Measurements from ENCODE around the gene HERC3. TPM values are rescaled to one million over a fixed set of nuclear protein-coding genes. Genes with fewer than 3 reads are reported as not detected.

The HERC3 gene
- total and polyA plus RNA-seq, 2 of the 13 experiments (the other 11 are each of a cell fraction or from before 2014, with no cell fraction given) = 3.8 to 6.2 TPM

- TF ChIP-seq ZNF598 (CRISPR knock-in tag; IDR thresholded peaks at IDR 0.05; ENCODE audit: borderline replicate concordance) = 0 out of 2 replicates have a peak, but pooled peaks have one; percentile 14
- TF ChIP-seq MNT (IDR thresholded peaks at IDR 0.05) = peak; percentile 53
- TF ChIP-seq MXD4 (CRISPR knock-in tag; IDR thresholded peaks at IDR 0.05) = peak; percentile 93
- TF ChIP-seq ARNTL (CRISPR knock-in tag; IDR thresholded peaks at IDR 0.05) = peak; percentile 99
Measured at GRCh38 chr4:88592600-88593448, 544 bp downstream of the HERC3 start (continued).

GRCh38 chr4:88597970-88598660, 5.8 kb downstream of the HERC3 start:
- no peak for FAIRE-seq
- in situ Hi-C loops (cut with HindIII; ENCODE audit: extremely low pct_ligation_motif_present, low pct_unique_long_range_greater_than_20kb) = no loop called here
- POLR2A ChIA-PET = no interaction called here

More at GRCh38 chr4:88597970-88598660, 5.8 kb downstream of the HERC3 start:
- H4K20me1 ChIP-seq (ENCODE audit: insufficient read depth, low read length) = no peaks in the 10 kb centered on the region
- DNase-seq (ENCODE audit: low spot score) = no peak
- 98% methylated on average over 3 of the region's 3 CpGs for WGBS (ENCODE audit: low lambda C conversion rate)
- no peaks in the 10 kb centered on the region for H3K27me3 ChIP-seq (ENCODE audit: control insufficient read depth in 1 of 2, insufficient read depth in 2 of 2, low read length in 2 of 2)
- TF ChIP-seq CREBL2 (CRISPR knock-in tag; IDR thresholded peaks at IDR 0.05; ENCODE audit: borderline replicate concordance) = no peak
- no peak for TF ChIP-seq ATAD3A (CRISPR knock-in tag; IDR thresholded peaks at IDR 0.05)
- no peak for TF ChIP-seq ZNF772 (CRISPR knock-in tag; IDR thresholded peaks at IDR 0.05)
- TF ChIP-seq ZBTB3 (CRISPR knock-in tag; IDR thresholded peaks at IDR 0.05; ENCODE audit: borderline replicate concordance, low read depth) = no peak
- no peak for TF ChIP-seq ZNF724P (CRISPR knock-in tag; IDR thresholded peaks at IDR 0.05; ENCODE audit: borderline replicate concordance)
- H2AFZ ChIP-seq (ENCODE audit: low read length) = no peak overlapping the region
- CTCF ChIA-PET (ENCODE audit: low intra/inter-chr PET ratio, low total read pairs) = no interaction called here
- H3K4me2 ChIP-seq (ENCODE audit: low read depth, low read length) = no peak overlapping the region
- H3K79me2 ChIP-seq (ENCODE audit: insufficient read depth, low read length) = no peaks in the 10 kb centered on the region
- no peak overlapping the region for H3K9ac ChIP-seq (ENCODE audit: insufficient read depth, low read depth, low read length)
- intact Hi-C loops (cut with micrococcal nuclease; ENCODE audit: unreplicated experiment) = no loop called here
- no peaks in the 10 kb centered on the region for H3K9me3 ChIP-seq (ENCODE audit: low read length)
- no TSS peak for BruUV-seq (replicated peaks)
- H3K36me3 ChIP-seq (replicated peaks in 1 of 2; ENCODE audit: control insufficient read depth in 1 of 2, insufficient read depth in 2 of 2, low read length in 2 of 2) = 0 out of 5 replicates have a peak, but pooled peaks cover 0 to 3% of the 10 kb centered on the region in 2 experiments
- no peak overlapping the region for H3K27ac ChIP-seq (ENCODE audit: extremely low read length, insufficient read depth, low read length)
- no peak for ATAC-seq
- peaks cover 23% of the 10 kb centered on the region for H3K4me1 ChIP-seq (ENCODE audit: insufficient read depth, low read length)
- no peak overlapping the region for H3K4me3 ChIP-seq (replicated peaks in 1 of 3; ENCODE audit: insufficient read depth in 1 of 3, low read depth in 2 of 3, low read length in 3 of 3)
